Central memory CD8-positive, alpha-beta T cell (primary cell): ENCODE results near the gene LUZP2.

ENCODE experiments used
- ATAC-seq: fragments of 150-1000 bp; cut with Tn5 transposase; replicated peaks from 2 replicates; pipeline ENCODE4 v1.10.0; 2022; ENCODE audit warnings: mild to moderate bottlenecking, moderate FRiP score, moderate number of reproducible peaks; ENCODE audit not compliant: poor library complexity, severe bottlenecking; ENCODE audit errors: extremely low read depth
- DNase-seq, 2 donors: peaks; one replicate each; pipeline ENCODE4 v3.0.0; 2021; ENCODE audit warnings: low spot score in 2 of 2
- H3K27ac Mint-ChIP-seq: one replicate; pipeline ENCODE4 v1.8.0; 2022; ENCODE audit warnings: low read depth, mild to moderate bottlenecking, moderate library complexity, mixed read lengths
- H3K27me3 Mint-ChIP-seq: one replicate; pipeline ENCODE4 v1.8.0; 2022; ENCODE audit warnings: mixed read lengths
- H3K36me3 Mint-ChIP-seq: one replicate; pipeline ENCODE4 v1.8.0; 2022; ENCODE audit warnings: mild to moderate bottlenecking, moderate library complexity, mixed read lengths; ENCODE audit not compliant: insufficient read depth
- H3K4me1 Mint-ChIP-seq: one replicate; pipeline ENCODE4 v1.8.0; 2022; ENCODE audit warnings: mixed read lengths
- H3K4me3 Mint-ChIP-seq: one replicate; pipeline ENCODE4 v1.8.0; 2022; ENCODE audit warnings: mild to moderate bottlenecking, moderate library complexity, mixed read lengths
- H3K9me3 Mint-ChIP-seq: one replicate; pipeline ENCODE4 v1.8.0; 2022; ENCODE audit warnings: mixed read lengths

LUZP2 gene

GRCh38 chr11:24617856-24618255 is 121.0 kb downstream of the LUZP2 start:
- no peaks in the 10 kb centered on the region for H3K36me3 Mint-ChIP-seq
- no peak for ATAC-seq
- H3K9me3 Mint-ChIP-seq: peaks cover 37% of the 10 kb centered on the region
- H3K4me1 Mint-ChIP-seq: no peaks in the 10 kb centered on the region
- no peak for DNase-seq
- no peak overlapping the region for H3K4me3 Mint-ChIP-seq
- no peak overlapping the region for H3K27ac Mint-ChIP-seq
- H3K27me3 Mint-ChIP-seq: no peaks in the 10 kb centered on the region

- H3K4me1 Mint-ChIP-seq: no peaks in the 10 kb centered on the region
- no peak for DNase-seq
- peaks cover 35% of the 10 kb centered on the region for H3K9me3 Mint-ChIP-seq
- no peak for ATAC-seq
- no peaks in the 10 kb centered on the region for H3K36me3 Mint-ChIP-seq
- no peaks in the 10 kb centered on the region for H3K27me3 Mint-ChIP-seq
- H3K27ac Mint-ChIP-seq: no peak overlapping the region
- no peak overlapping the region for H3K4me3 Mint-ChIP-seq
Measured at GRCh38 chr11:24619900-24620299, 123.0 kb downstream of the LUZP2 start.

- no peaks in the 10 kb centered on the region for H3K36me3 Mint-ChIP-seq
- DNase-seq (no peak), ATAC-seq (no peak)
- no peak overlapping the region for H3K4me3 Mint-ChIP-seq
- no peak overlapping the region for H3K27ac Mint-ChIP-seq
- H3K27me3 Mint-ChIP-seq: no peaks in the 10 kb centered on the region
- H3K9me3 Mint-ChIP-seq: peaks cover 28% of the 10 kb centered on the region
- H3K4me1 Mint-ChIP-seq: no peaks in the 10 kb centered on the region
Measured at GRCh38 chr11:24622262-24622661, 125.4 kb downstream of the LUZP2 start.

- H3K4me1 Mint-ChIP-seq: no peaks in the 10 kb centered on the region
- no peak for ATAC-seq
Measured at GRCh38 chr11:24623121-24623520, 126.3 kb downstream of the LUZP2 start.

GRCh38 chr11:24624432-24624831 is 127.6 kb downstream of the LUZP2 start:
- Mint-ChIP-seq H3K4me1 (no peaks in the 10 kb centered on the region), H3K27ac (no peak overlapping the region), H3K36me3 (no peaks in the 10 kb centered on the region), H3K27me3 (no peaks in the 10 kb centered on the region), H3K9me3 (peaks cover 27% of the 10 kb centered on the region), H3K4me3 (no peak overlapping the region)
- DNase-seq: no peak
- no peak for ATAC-seq

More at GRCh38 chr11:24623121-24623520, 126.3 kb downstream of the LUZP2 start:
- Mint-ChIP-seq H3K27ac (no peak overlapping the region), H3K27me3 (no peaks in the 10 kb centered on the region), H3K4me3 (no peak overlapping the region), H3K36me3 (no peaks in the 10 kb centered on the region), H3K9me3 (peaks cover 27% of the 10 kb centered on the region)
- no peak for DNase-seq

GRCh38 chr11:24625975-24626374 is 129.1 kb downstream of the LUZP2 start:
- no peaks in the 10 kb centered on the region for H3K36me3 Mint-ChIP-seq
- H3K4me1 Mint-ChIP-seq: no peaks in the 10 kb centered on the region
- H3K27ac Mint-ChIP-seq: no peak overlapping the region
- no peak for ATAC-seq
- no peak for DNase-seq
- H3K4me3 Mint-ChIP-seq: no peak overlapping the region
- H3K27me3 Mint-ChIP-seq: no peaks in the 10 kb centered on the region
- H3K9me3 Mint-ChIP-seq: peaks cover 29% of the 10 kb centered on the region

- Mint-ChIP-seq H3K36me3 (no peaks in the 10 kb centered on the region), H3K4me3 (no peak overlapping the region), H3K9me3 (peaks cover 21% of the 10 kb centered on the region), H3K27ac (no peak overlapping the region), H3K27me3 (no peaks in the 10 kb centered on the region), H3K4me1 (no peaks in the 10 kb centered on the region)
- ATAC-seq: no peak
- no peak for DNase-seq
Measured at GRCh38 chr11:24628224-24628776, 131.4 kb downstream of the LUZP2 start.

- Mint-ChIP-seq H3K27me3 (no peaks in the 10 kb centered on the region), H3K36me3 (no peaks in the 10 kb centered on the region), H3K27ac (no peak overlapping the region), H3K4me3 (no peak overlapping the region), H3K9me3 (peaks cover 13% of the 10 kb centered on the region), H3K4me1 (no peaks in the 10 kb centered on the region)
- no peak for ATAC-seq
- no peak for DNase-seq
Measured at GRCh38 chr11:24634606-24635160, 137.8 kb downstream of the LUZP2 start.

- ATAC-seq: no peak
- H3K36me3 Mint-ChIP-seq: no peaks in the 10 kb centered on the region
- no peak for DNase-seq
- H3K4me1 Mint-ChIP-seq: no peaks in the 10 kb centered on the region
- H3K4me3 Mint-ChIP-seq: no peak overlapping the region
- no peak overlapping the region for H3K27ac Mint-ChIP-seq
- H3K27me3 Mint-ChIP-seq: no peaks in the 10 kb centered on the region
- peaks cover 12% of the 10 kb centered on the region for H3K9me3 Mint-ChIP-seq
Measured at GRCh38 chr11:24635588-24636290, 138.9 kb downstream of the LUZP2 start.

- ATAC-seq: no peak
- H3K27ac Mint-ChIP-seq: no peak overlapping the region
- no peaks in the 10 kb centered on the region for H3K27me3 Mint-ChIP-seq
- no peak overlapping the region for H3K4me3 Mint-ChIP-seq
- peaks cover 11% of the 10 kb centered on the region for H3K9me3 Mint-ChIP-seq
- no peaks in the 10 kb centered on the region for H3K4me1 Mint-ChIP-seq
- no peaks in the 10 kb centered on the region for H3K36me3 Mint-ChIP-seq
- no peak for DNase-seq
Measured at GRCh38 chr11:24636291-24636629, 139.4 kb downstream of the LUZP2 start.

GRCh38 chr11:24637520-24637919 is 140.7 kb downstream of the LUZP2 start:
- H3K36me3 Mint-ChIP-seq: no peaks in the 10 kb centered on the region
- no peak overlapping the region for H3K27ac Mint-ChIP-seq
- DNase-seq (no peak), ATAC-seq (no peak)
- H3K9me3 Mint-ChIP-seq: peaks cover 13% of the 10 kb centered on the region
- H3K4me1 Mint-ChIP-seq: no peaks in the 10 kb centered on the region
- H3K4me3 Mint-ChIP-seq: no peak overlapping the region
- H3K27me3 Mint-ChIP-seq: no peaks in the 10 kb centered on the region

- Mint-ChIP-seq H3K4me1 (no peaks in the 10 kb centered on the region), H3K27me3 (no peaks in the 10 kb centered on the region), H3K27ac (no peak overlapping the region), H3K4me3 (no peak overlapping the region), H3K36me3 (no peaks in the 10 kb centered on the region), H3K9me3 (peaks cover 18% of the 10 kb centered on the region)
- ATAC-seq (no peak), DNase-seq (no peak)
Measured at GRCh38 chr11:24642648-24643047, 145.8 kb downstream of the LUZP2 start.

GRCh38 chr11:24645563-24645962 is 148.7 kb downstream of the LUZP2 start:
- Mint-ChIP-seq H3K27ac (no peak overlapping the region), H3K4me3 (no peak overlapping the region), H3K4me1 (no peaks in the 10 kb centered on the region), H3K27me3 (no peaks in the 10 kb centered on the region), H3K36me3 (no peaks in the 10 kb centered on the region), H3K9me3 (peaks cover 16% of the 10 kb centered on the region)
- DNase-seq: no peak
- ATAC-seq: no peak
